ENCODE data around the gene CLEC19A.

- TF ChIP-seq POLR2A (IDR thresholded peaks at IDR 0.05) (no peak), CTCF (IDR thresholded peaks at IDR 0.05) (no peak)
Measured at GRCh38 chr16:19338335-19338734, 52.8 kb downstream of the CLEC19A start.
